ENCODE measurements around the gene ALKBH7. TPM values are rescaled to one million over a fixed set of nuclear protein-coding genes. Genes with fewer than 3 reads are reported as not detected.
"Not testable (repeated sequence)": the region's sequence is repeated elsewhere in the genome, so short reads cannot be mapped to it uniquely, and the experiment has no call there.

ALKBH7 gene
- total and polyA plus RNA-seq, 2 experiments from 2014 or later = 48.5 to 79.8 TPM

DNA sequence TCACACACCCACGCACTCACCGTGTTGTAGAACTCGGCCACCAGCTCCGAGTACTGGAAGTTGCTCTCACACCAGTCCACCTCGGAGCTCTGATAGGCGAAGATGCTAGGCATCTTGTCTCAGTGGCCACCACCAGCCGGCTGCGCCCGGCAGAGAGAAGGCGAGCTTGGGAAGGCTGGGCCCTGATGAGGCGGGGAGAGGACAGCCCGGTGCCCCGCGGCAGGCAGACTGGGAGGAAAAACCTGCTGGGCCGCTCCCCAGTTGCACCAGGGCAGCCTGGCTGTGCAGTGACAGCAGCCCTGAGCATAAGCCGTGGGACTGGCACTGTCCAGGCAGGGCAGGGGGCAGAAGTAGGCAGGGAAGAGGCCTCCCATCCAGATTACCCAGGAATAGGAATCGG lies 39.2 kb upstream of the ALKBH7 start, which contains the start of gene ACER1:
TSS of gene ACER1 (minus strand) at position 174 of the 400 bp plus-strand sequence. CDS start at position 113, 61 bp downstream.
- WGBS, 2 experiments (ENCODE audit: low coverage in 1 of 2, low lambda C conversion rate in 2 of 2, missing lambda C conversion rate in 2 of 2) = 67 to 71% methylated on average over 17 of the region's 17 CpGs
- H3K36me3 ChIP-seq (ENCODE audit: low read depth) = no peaks in the 10 kb centered on the region
- H3K4me1 ChIP-seq (ENCODE audit: insufficient read depth) = no peaks in the 10 kb centered on the region
- H3K4me2 ChIP-seq (ENCODE audit: unreplicated experiment) = no peak within 1 kb of the TSS
- no peaks in the 10 kb centered on the region for H4K20me1 ChIP-seq (ENCODE audit: insufficient read depth)
- H3K27me3 ChIP-seq (replicated peaks; ENCODE audit: insufficient read depth) = no peaks in the 10 kb centered on the region
- TF ChIP-seq EZH2phosphoT487 (IDR thresholded peaks at IDR 0.05; ENCODE audit: insufficient read depth, low read depth) = no peak
- no peak for TF ChIP-seq EZH2 (IDR thresholded peaks at IDR 0.05; ENCODE audit: insufficient read depth, poor library complexity, severe bottlenecking)
- H3K9me3 ChIP-seq (ENCODE audit: low read depth) = no peaks in the 10 kb centered on the region
- H3K27ac ChIP-seq = no peak within 1 kb of the TSS
- no peak within 1 kb of the TSS for H3K4me3 ChIP-seq
- no peaks in the 10 kb centered on the region for H3K9me2 ChIP-seq (ENCODE audit: insufficient read depth)
- H3K79me2 ChIP-seq (ENCODE audit: insufficient read depth) = no peaks in the 10 kb centered on the region
- no peak within 1 kb of the TSS for H2AFZ ChIP-seq
- DNase-seq = no peak
- in situ Hi-C loops (cut with MboI) = no loop called here
- no peak within 1 kb of the TSS for H3K9ac ChIP-seq
- no peaks in the 10 kb centered on the region for H3F3A ChIP-seq (ENCODE audit: insufficient read depth)

DNA sequence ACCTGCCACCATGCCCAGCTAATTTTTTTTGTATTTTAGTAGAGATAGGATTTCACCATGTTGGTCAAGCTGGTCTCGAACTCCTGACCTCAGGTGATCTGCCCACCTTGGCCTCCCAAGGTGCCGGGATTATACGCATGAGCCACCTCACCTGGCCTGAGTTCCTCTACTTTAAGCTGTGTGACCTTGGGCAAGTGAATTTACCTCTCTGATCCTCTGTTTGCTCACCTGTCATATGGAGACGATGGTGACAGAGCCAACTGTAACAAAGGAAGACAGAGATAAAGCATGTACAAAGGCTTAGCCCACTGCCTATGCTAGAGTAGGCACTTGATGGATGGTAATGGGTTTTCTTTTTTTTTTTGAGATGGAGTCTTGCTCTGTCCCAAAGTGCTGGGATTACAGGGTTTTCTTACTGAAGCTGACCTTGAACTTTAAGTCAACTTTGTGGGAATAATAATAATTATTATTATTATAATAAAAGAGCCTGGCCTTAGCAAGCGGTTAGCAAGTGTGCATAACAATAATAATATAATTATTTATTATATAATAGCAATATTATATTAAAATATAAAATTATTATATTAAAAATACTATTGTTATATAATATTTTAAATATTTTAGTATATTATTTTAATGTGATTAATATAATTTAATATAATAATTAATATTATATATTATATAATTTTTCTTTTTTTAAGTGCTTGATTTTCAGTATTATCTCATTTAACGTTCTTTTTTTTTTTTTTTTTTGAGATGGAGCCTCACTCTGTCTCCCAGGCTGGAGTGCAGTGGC lies 37.9 kb upstream of the ALKBH7 start:
- no peak for DNase-seq
- H3K4me2 ChIP-seq (ENCODE audit: unreplicated experiment) = no peak overlapping the region
- no peaks in the 10 kb centered on the region for H3K4me1 ChIP-seq (ENCODE audit: insufficient read depth)
- 88 to 91% methylated on average over 6 of the region's 6 CpGs for WGBS, 2 experiments (ENCODE audit: low coverage in 1 of 2, low lambda C conversion rate in 2 of 2, missing lambda C conversion rate in 2 of 2)
- H3K27ac ChIP-seq = no peak overlapping the region
- H3K9me2 ChIP-seq (ENCODE audit: insufficient read depth) = no peaks in the 10 kb centered on the region
- in situ Hi-C loops (cut with MboI) = no loop called here
- no peak overlapping the region for H3K4me3 ChIP-seq
- no peak overlapping the region for H3K9ac ChIP-seq
- H2AFZ ChIP-seq = no peak overlapping the region
- H3K36me3 ChIP-seq (ENCODE audit: low read depth) = no peaks in the 10 kb centered on the region
- TF ChIP-seq EZH2phosphoT487 (IDR thresholded peaks at IDR 0.05; ENCODE audit: insufficient read depth, low read depth) (no peak), EZH2 (IDR thresholded peaks at IDR 0.05; ENCODE audit: insufficient read depth, poor library complexity, severe bottlenecking) (no peak)
- no peaks in the 10 kb centered on the region for H3K9me3 ChIP-seq (ENCODE audit: low read depth)
- H4K20me1 ChIP-seq (ENCODE audit: insufficient read depth) = no peaks in the 10 kb centered on the region
- H3K27me3 ChIP-seq (replicated peaks; ENCODE audit: insufficient read depth) = no peaks in the 10 kb centered on the region
- no peaks in the 10 kb centered on the region for H3K79me2 ChIP-seq (ENCODE audit: insufficient read depth)
- H3F3A ChIP-seq (ENCODE audit: insufficient read depth) = no peaks in the 10 kb centered on the region

DNA sequence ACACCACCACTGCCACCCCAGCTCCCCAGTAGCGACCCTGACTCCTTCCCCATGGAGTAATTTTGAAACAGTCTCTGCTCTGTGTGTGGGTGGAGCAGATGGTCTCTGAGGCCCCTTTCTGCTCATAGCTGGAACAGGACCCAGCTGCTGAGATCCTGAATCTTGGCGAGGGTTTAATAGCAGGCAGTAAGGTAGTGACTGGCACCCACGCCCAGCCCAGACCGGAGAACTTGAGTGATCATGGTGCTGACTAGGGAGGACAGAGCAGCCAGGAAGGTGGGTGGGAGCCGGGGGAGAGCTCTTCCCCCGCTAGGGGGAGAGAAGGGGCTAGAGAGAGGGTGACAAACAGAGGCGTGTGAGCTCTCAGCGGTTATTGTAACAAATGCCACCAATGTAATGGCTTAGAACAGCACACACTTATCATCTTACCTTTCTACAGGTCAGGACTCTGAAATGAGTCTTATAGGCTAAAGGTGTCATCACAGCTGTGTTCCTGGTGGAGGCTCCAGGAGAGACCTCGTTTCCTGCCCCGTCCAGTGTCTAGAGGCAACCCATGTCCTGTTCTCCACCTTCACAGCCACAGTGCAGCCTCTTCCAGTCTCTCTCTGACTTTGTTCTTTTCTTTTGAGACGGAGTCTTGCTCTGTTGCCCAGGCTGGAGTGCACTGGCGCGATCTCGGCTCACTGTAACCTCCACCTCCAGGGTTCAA lies 31.9 kb upstream of the ALKBH7 start:
- Histone ChIP-seq H3K4me2 (ENCODE audit: unreplicated experiment) (no peak overlapping the region), H4K20me1 (ENCODE audit: insufficient read depth) (no peaks in the 10 kb centered on the region), H3F3A (ENCODE audit: insufficient read depth) (no peaks in the 10 kb centered on the region), H3K27ac (no peak overlapping the region), H3K4me3 (no peak overlapping the region), H3K9ac (no peak overlapping the region), H3K27me3 (replicated peaks; ENCODE audit: insufficient read depth) (no peaks in the 10 kb centered on the region), H3K9me3 (ENCODE audit: low read depth) (no peaks in the 10 kb centered on the region), H3K79me2 (ENCODE audit: insufficient read depth) (no peaks in the 10 kb centered on the region), H2AFZ (no peak overlapping the region), H3K4me1 (ENCODE audit: insufficient read depth) (no peaks in the 10 kb centered on the region), H3K9me2 (ENCODE audit: insufficient read depth) (no peaks in the 10 kb centered on the region), H3K36me3 (ENCODE audit: low read depth) (no peaks in the 10 kb centered on the region)
- WGBS, 2 experiments (ENCODE audit: low coverage in 1 of 2, low lambda C conversion rate in 2 of 2, missing lambda C conversion rate in 2 of 2) = 82 to 83% methylated on average over 14 of the region's 14 CpGs
- no peak for DNase-seq
- TF ChIP-seq EZH2 (IDR thresholded peaks at IDR 0.05; ENCODE audit: insufficient read depth, poor library complexity, severe bottlenecking) (no peak), EZH2phosphoT487 (IDR thresholded peaks at IDR 0.05; ENCODE audit: insufficient read depth, low read depth) (no peak)
- in situ Hi-C loops (cut with MboI) = no loop called here

DNA sequence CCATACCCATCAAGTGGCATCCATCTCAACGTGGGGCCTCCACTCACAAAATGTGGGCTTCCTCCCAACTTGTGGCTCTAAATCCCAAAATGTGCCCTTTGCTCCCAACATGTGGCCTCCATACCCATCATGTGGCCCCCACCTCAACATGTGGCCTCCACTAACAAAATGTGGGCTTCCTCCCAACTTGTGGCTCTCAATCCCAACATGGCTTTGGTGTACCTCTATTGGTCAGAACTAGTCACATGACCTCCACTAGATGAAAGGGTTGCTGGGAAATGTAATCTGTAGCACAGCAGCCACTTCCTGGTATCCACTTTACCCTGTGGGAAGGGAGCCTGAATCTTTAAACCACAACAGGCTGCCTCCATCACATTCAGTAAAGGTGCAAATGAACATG lies 29.1 kb upstream of the ALKBH7 start:
- Histone ChIP-seq H3K9me2 (ENCODE audit: insufficient read depth) (no peaks in the 10 kb centered on the region), H3K4me2 (ENCODE audit: unreplicated experiment) (no peak overlapping the region), H3K4me3 (no peak overlapping the region), H3F3A (ENCODE audit: insufficient read depth) (no peaks in the 10 kb centered on the region), H3K27ac (no peak overlapping the region), H2AFZ (no peak overlapping the region), H4K20me1 (ENCODE audit: insufficient read depth) (no peaks in the 10 kb centered on the region), H3K36me3 (ENCODE audit: low read depth) (no peaks in the 10 kb centered on the region), H3K4me1 (ENCODE audit: insufficient read depth) (no peaks in the 10 kb centered on the region), H3K9me3 (ENCODE audit: low read depth) (no peaks in the 10 kb centered on the region), H3K79me2 (ENCODE audit: insufficient read depth) (no peaks in the 10 kb centered on the region), H3K27me3 (replicated peaks; ENCODE audit: insufficient read depth) (no peaks in the 10 kb centered on the region), H3K9ac (no peak overlapping the region)
- DNase-seq = no peak
- no peak for TF ChIP-seq EZH2phosphoT487 (IDR thresholded peaks at IDR 0.05; ENCODE audit: insufficient read depth, low read depth)
- TF ChIP-seq EZH2 (IDR thresholded peaks at IDR 0.05; ENCODE audit: insufficient read depth, poor library complexity, severe bottlenecking) = no peak
- in situ Hi-C loops (cut with MboI) = no loop called here
- 11 to 25% methylated on average over 1 of the region's 1 CpG for WGBS, 2 experiments (ENCODE audit: low coverage in 1 of 2, low lambda C conversion rate in 2 of 2, missing lambda C conversion rate in 2 of 2)

DNA sequence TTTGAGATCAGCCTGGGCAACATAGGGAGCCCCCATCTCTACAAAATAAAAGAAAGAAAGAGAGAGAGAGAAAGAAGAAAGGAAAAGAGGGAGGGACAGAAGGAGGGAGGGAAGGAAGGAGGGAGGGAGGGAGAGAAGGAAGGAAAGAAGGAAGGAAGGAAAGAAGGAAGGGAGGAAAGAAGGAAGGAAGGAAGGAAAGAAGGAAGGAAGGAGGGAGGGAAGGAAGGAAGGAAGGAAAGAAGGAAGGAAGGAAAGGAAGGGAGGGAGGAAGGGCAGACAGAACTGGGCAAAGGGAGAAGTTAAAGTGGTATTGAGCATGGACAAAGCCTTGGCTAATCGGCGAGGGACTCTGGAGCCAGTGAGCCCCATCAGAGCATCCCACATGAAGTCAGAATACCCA lies 23.3 kb upstream of the ALKBH7 start:
- DNase-seq; H3K27ac ChIP-seq; H3K4me3 ChIP-seq; H3K79me2 ChIP-seq (ENCODE audit: insufficient read depth); H3F3A ChIP-seq (ENCODE audit: insufficient read depth); H3K9me2 ChIP-seq (ENCODE audit: insufficient read depth); in situ Hi-C loops (cut with MboI); H3K36me3 ChIP-seq (ENCODE audit: low read depth); H3K9me3 ChIP-seq (ENCODE audit: low read depth); H4K20me1 ChIP-seq (ENCODE audit: insufficient read depth); H3K4me1 ChIP-seq (ENCODE audit: insufficient read depth); H3K9ac ChIP-seq; H3K4me2 ChIP-seq (ENCODE audit: unreplicated experiment); H2AFZ ChIP-seq; H3K27me3 ChIP-seq (replicated peaks; ENCODE audit: insufficient read depth): not testable (repeated sequence)
- 60 to 67% methylated on average over 1 to 2 of the region's 2 CpGs for WGBS, 2 experiments (ENCODE audit: low coverage in 1 of 2, low lambda C conversion rate in 2 of 2, missing lambda C conversion rate in 2 of 2)
